MM.1S (cell line): Measurements from ENCODE around the gene RP2.

Experiments used
- DNase-seq: peaks from one replicate; pipeline ENCODE4 v3.0.0-alpha.2; 2015
- H2AFZ ChIP-seq: fragments of 300-600 bp; sonication (generic); 2 replicates; pipeline ENCODE4 v1.6.0; 2016; ENCODE audit warnings: antibody characterized with exemption, low read length
- H3F3A ChIP-seq: fragments of 300-600 bp; sonication (generic); 2 replicates; pipeline ENCODE4 v1.6.1; 2016; ENCODE audit warnings: mild to moderate bottlenecking, antibody characterized with exemption, low read length, moderate library complexity, mixed read lengths; ENCODE audit not compliant: insufficient read depth
- H3K27ac ChIP-seq: fragments of 300-600 bp; sonication (generic); 2 replicates; pipeline ENCODE4 v1.5.1; 2016; ENCODE audit warnings: mild to moderate bottlenecking, low read length
- H3K27me3 ChIP-seq: fragments of 300-600 bp; sonication (generic); replicated peaks from 2 replicates; pipeline ENCODE4 v1.6.0; 2016; ENCODE audit warnings: low read length; ENCODE audit not compliant: insufficient read depth
- H3K36me3 ChIP-seq: fragments of 300-600 bp; sonication (generic); replicated peaks from 2 replicates; pipeline ENCODE4 v1.6.1; 2016; ENCODE audit warnings: mild to moderate bottlenecking, low read length, mixed read lengths; ENCODE audit not compliant: insufficient read depth
- H3K4me1 ChIP-seq: fragments of 300-600 bp; sonication (generic); 2 replicates; pipeline ENCODE4 v1.6.1; 2016; ENCODE audit warnings: low read length, mixed read lengths
- H3K4me2 ChIP-seq: fragments of 300-600 bp; sonication (generic); 2 replicates; pipeline ENCODE4 v1.6.0; 2016; ENCODE audit warnings: low read depth, low read length
- H3K4me3 ChIP-seq: fragments of 300-600 bp; sonication (generic); 2 replicates; pipeline ENCODE4 v1.5.1; 2016; ENCODE audit warnings: low read length, mixed read lengths
- H3K79me2 ChIP-seq: fragments of 300-600 bp; sonication (generic); 2 replicates; pipeline ENCODE4 v1.6.1; 2016; ENCODE audit warnings: mixed run types, low read length, mixed read lengths
- H3K9ac ChIP-seq: fragments of 300-600 bp; sonication (generic); 2 replicates; pipeline ENCODE4 v1.6.1; 2016; ENCODE audit warnings: low read length, mixed read lengths
- H3K9me2 ChIP-seq: fragments of 300-600 bp; sonication (generic); replicated peaks from 2 replicates; pipeline ENCODE4 v1.6.1; 2016; ENCODE audit warnings: mild to moderate bottlenecking, low read length, mixed read lengths; ENCODE audit not compliant: insufficient read depth
- H3K9me3 ChIP-seq: fragments of 300-600 bp; sonication (generic); replicated peaks from 2 replicates; pipeline ENCODE4 v1.6.1; 2016; ENCODE audit warnings: mild to moderate bottlenecking, low read length, mixed read lengths; ENCODE audit not compliant: insufficient read depth
- H4K20me1 ChIP-seq: fragments of 300-600 bp; sonication (generic); 2 replicates; pipeline ENCODE4 v1.6.1; 2016; ENCODE audit warnings: mild to moderate bottlenecking, low read length, moderate library complexity, mixed read lengths; ENCODE audit not compliant: insufficient read depth
- CTCF ChIP-seq: fragments of 300-600 bp; sonication (generic); IDR thresholded peaks from 2 replicates; pipeline ENCODE4 v1.5.1; 2016; ENCODE audit warnings: antibody characterized with exemption, low read length, mixed read lengths
- EZH2 ChIP-seq: fragments of 300-600 bp; sonication (generic); optimal IDR thresholded peaks from 2 replicates; pipeline ENCODE3; 2017; ENCODE audit warnings: low read depth, mild to moderate bottlenecking, antibody characterized with exemption, low read length, mixed read lengths
- EZH2phosphoT487 ChIP-seq: fragments of 300-600 bp; sonication (generic); IDR thresholded peaks from 2 replicates; pipeline ENCODE4 v1.6.1; 2018; ENCODE audit warnings: antibody characterized with exemption, low read length

RP2 gene

DNA sequence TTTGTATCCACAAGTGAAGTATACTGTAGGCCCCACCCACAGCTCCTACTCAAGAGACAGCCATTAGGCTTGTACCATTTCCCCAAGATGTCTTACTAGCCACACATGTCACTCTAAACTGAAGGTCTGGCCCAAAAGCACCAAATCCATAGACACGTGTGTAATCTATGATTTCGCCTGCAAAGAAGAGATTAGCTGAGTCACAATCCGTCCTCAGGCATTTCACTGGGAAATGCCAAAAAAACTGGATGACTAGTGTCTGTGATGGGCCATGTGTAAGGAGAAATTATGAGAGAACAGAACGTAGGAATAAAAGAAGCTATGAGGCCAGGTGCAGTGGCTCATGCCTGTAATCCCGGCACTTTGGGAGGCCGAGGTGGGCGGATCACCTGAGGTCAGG is 21.9 kb upstream of the RP2 start:
- H3K79me2 ChIP-seq = no peaks in the 10 kb centered on the region
- H3K27ac ChIP-seq = no peak overlapping the region
- no peak overlapping the region for H3K4me2 ChIP-seq

DNA sequence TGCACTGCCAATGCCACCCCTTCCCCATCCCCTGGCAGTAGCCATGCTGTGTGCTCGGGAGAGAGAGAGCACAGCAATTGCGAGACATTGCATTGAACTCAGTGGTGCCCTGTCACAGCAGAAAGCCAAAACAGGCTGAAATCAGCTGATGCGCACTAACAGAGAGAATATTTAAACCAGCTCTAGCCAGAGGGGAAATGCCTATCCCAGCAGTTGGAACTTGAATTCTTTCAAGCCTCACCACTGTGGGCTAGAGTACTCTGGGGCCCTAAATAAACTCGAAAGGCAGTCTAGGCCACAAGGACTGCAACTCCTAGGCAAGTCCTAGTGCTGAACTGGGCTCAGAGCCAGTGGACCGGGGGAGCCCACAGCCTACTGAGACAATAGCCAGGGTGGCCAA is 17.7 kb upstream of the RP2 start:
- Histone ChIP-seq H3K9ac (no peak overlapping the region), H3K36me3 (no peaks in the 10 kb centered on the region), H3K4me2 (no peak overlapping the region), H3K4me3 (no peak overlapping the region), H3K9me2 (no peaks in the 10 kb centered on the region), H3K27ac (no peak overlapping the region), H3F3A (no peaks in the 10 kb centered on the region), H3K27me3 (no peaks in the 10 kb centered on the region), H3K79me2 (no peaks in the 10 kb centered on the region), H3K9me3 (no peaks in the 10 kb centered on the region), H4K20me1 (no peaks in the 10 kb centered on the region), H3K4me1 (no peaks in the 10 kb centered on the region), H2AFZ (no peak overlapping the region)
- DNase-seq = no peak
- TF ChIP-seq EZH2phosphoT487 (no peak), EZH2 (no peak), CTCF (no peak)

More for the DNA sequence above, 21.9 kb upstream of the RP2 start:
- no peak for TF ChIP-seq CTCF
- TF ChIP-seq EZH2phosphoT487 = no peak
- TF ChIP-seq EZH2 = no peak
- Histone ChIP-seq H3K36me3 (no peaks in the 10 kb centered on the region), H3K4me3 (no peak overlapping the region), H3F3A (no peaks in the 10 kb centered on the region), H3K9me2 (no peaks in the 10 kb centered on the region), H4K20me1 (no peaks in the 10 kb centered on the region), H3K4me1 (no peaks in the 10 kb centered on the region), H3K9me3 (no peaks in the 10 kb centered on the region), H3K9ac (no peak overlapping the region), H3K27me3 (no peaks in the 10 kb centered on the region), H2AFZ (no peak overlapping the region)
- no peak for DNase-seq

DNA sequence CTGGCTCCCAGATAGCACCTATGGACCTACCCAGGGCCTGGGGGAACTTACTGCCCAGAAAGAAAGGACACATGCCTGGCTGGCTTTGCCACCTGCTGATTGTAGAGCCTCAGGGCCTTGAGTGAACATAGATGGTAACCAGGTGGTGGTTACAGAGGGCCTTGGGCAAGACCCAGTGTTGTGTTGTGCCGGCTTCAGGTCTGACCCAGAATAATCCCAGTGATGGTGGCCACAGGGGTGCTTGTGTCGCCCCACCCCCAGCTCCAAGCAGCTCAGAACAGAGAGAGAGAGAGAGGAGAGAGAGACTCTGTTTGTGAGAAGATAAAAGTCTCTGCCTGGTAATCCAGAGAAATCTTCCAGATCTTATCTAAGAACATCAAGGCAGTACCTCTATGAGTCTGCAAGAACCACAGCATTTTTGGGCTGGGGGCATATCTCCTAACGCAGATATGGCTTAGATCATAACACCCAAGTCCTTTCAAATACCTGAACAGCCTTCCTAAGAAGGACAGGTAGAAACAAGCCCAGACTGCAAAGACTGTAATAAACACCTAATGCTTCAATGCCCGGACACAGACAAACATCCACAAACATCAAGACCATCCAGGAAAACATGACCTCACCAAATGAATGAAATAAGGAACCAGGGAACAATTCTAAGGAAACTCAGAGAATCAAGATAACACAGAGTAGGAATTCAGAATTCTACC is 16.3 kb upstream of the RP2 start:
- Histone ChIP-seq H3K9me2 (no peaks in the 10 kb centered on the region), H2AFZ (no peak overlapping the region), H3K4me3 (no peak overlapping the region), H3K4me2 (no peak overlapping the region), H3K9me3 (no peaks in the 10 kb centered on the region), H3K36me3 (no peaks in the 10 kb centered on the region), H3K27me3 (no peaks in the 10 kb centered on the region), H3K9ac (no peak overlapping the region), H3K79me2 (no peaks in the 10 kb centered on the region), H3K27ac (no peak overlapping the region), H4K20me1 (no peaks in the 10 kb centered on the region), H3K4me1 (no peaks in the 10 kb centered on the region), H3F3A (no peaks in the 10 kb centered on the region)
- TF ChIP-seq EZH2phosphoT487 = no peak
- TF ChIP-seq CTCF = no peak
- TF ChIP-seq EZH2 = no peak
- DNase-seq = no peak
